DMS 273 (cell line): Measurements from ENCODE around the gene LSR.

Experiments
- DNase-seq: peaks from one replicate; lab custom pipeline; 2025; ENCODE audit not compliant: unreplicated experiment; lab: John Stamatoyannopoulos, UW

LSR gene

GRCh38 chr19:35298561-35298972 is 49.8 kb downstream of the LSR start:
- no peak for DNase-seq

GRCh38 chr19:35299523-35300338 is 50.9 kb downstream of the LSR start:
- no peak for DNase-seq

- DNase-seq = no peak
Observed at GRCh38 chr19:35300339-35300649, 51.5 kb downstream of the LSR start.

GRCh38 chr19:35301961-35302360 is 53.2 kb downstream of the LSR start:
- DNase-seq = no peak

- DNase-seq = no peak
Observed at GRCh38 chr19:35302446-35302845, 53.6 kb downstream of the LSR start.

- no peak for DNase-seq
Observed at GRCh38 chr19:35303357-35303915, 54.6 kb downstream of the LSR start.

GRCh38 chr19:35304036-35304435 is 55.2 kb downstream of the LSR start:
- DNase-seq = no peak

- DNase-seq = no peak
Observed at GRCh38 chr19:35305181-35305580, 56.4 kb downstream of the LSR start.

- DNase-seq = peak; percentile 46
Observed at GRCh38 chr19:35306473-35307246, 57.9 kb downstream of the LSR start.

GRCh38 chr19:35307931-35308330 is 59.1 kb downstream of the LSR start:
- DNase-seq = no peak

GRCh38 chr19:35308910-35309309 is 60.1 kb downstream of the LSR start:
- no peak for DNase-seq

- no peak for DNase-seq
Observed at GRCh38 chr19:35309481-35310279, 60.9 kb downstream of the LSR start.

- DNase-seq = no peak
Observed at GRCh38 chr19:35310331-35310730, 61.5 kb downstream of the LSR start.

GRCh38 chr19:35310811-35311465 is 62.1 kb downstream of the LSR start:
- DNase-seq = no peak

- DNase-seq = no peak
Observed at GRCh38 chr19:35311901-35312665, 63.3 kb downstream of the LSR start.

GRCh38 chr19:35313587-35313986 is 64.8 kb downstream of the LSR start:
- no peak for DNase-seq

- DNase-seq = no peak
Observed at GRCh38 chr19:35314031-35314430, 65.2 kb downstream of the LSR start.

GRCh38 chr19:35314858-35315470 is 66.2 kb downstream of the LSR start:
- DNase-seq = no peak

- DNase-seq = no peak
Observed at GRCh38 chr19:35315883-35316282, 67.1 kb downstream of the LSR start.

- no peak for DNase-seq
Observed at GRCh38 chr19:35316560-35316959, 67.8 kb downstream of the LSR start.
